Suprapubic skin (tissue), 3 donors: ENCODE results near the gene PDE7B.

Source experiments
- CTCF ChIP-seq, 2 donors: fragments of 200-600 bp in 1 of 2; fragments of 450-650 bp in 1 of 2; sonication (generic) in 1 of 2; IDR thresholded peaks; one replicate each; pipeline ENCODE4 v1.5.1; 2016 to 2019; ENCODE audit warnings: antibody characterized with exemption in 2 of 2, mild to moderate bottlenecking in 1 of 2, moderate library complexity in 1 of 2
- POLR2AphosphoS5 ChIP-seq, 3 donors: sonication (generic); formaldehyde crosslinking; IDR thresholded peaks; one replicate each; pipeline ENCODE4 v1.6.1; 2017; ENCODE audit warnings: antibody characterized with exemption in 3 of 3

GRCh38 chr6:136155191-136155590, 303.7 kb downstream of the PDE7B start:
- TF ChIP-seq CTCF (IDR thresholded peaks at IDR 0.05): no peak
- no peak for TF ChIP-seq POLR2AphosphoS5 (IDR thresholded peaks at IDR 0.05)
